IPS-20b (cell line): ENCODE data around the gene SPTY2D1.

ENCODE experiments used
- H3K27ac ChIP-seq: one replicate; pipeline ENCODE4 v1.5.1; 2013; ENCODE audit warnings: low read length
- H3K27me3 ChIP-seq: 2 replicates; pipeline ENCODE4 v1.6.1; 2013; ENCODE audit warnings: mild to moderate bottlenecking, low read length, inconsistent platforms; ENCODE audit not compliant: insufficient read depth
- H3K36me3 ChIP-seq: 2 replicates; pipeline ENCODE4 v1.6.1; 2013; ENCODE audit warnings: low read depth, mild to moderate bottlenecking, inconsistent platforms, low read length, moderate library complexity; ENCODE audit not compliant: insufficient read depth
- H3K4me1 ChIP-seq: 2 replicates; pipeline ENCODE4 v1.6.1; 2013; ENCODE audit warnings: mild to moderate bottlenecking, control low read depth, inconsistent platforms, low read length, moderate library complexity; ENCODE audit not compliant: insufficient read depth
- H3K4me3 ChIP-seq: 2 replicates; pipeline ENCODE4 v1.5.1; 2013; ENCODE audit warnings: mild to moderate bottlenecking, low read length, inconsistent platforms
- H3K9ac ChIP-seq: 2 replicates; pipeline ENCODE4 v1.6.1; 2013; ENCODE audit warnings: low read depth, mild to moderate bottlenecking, inconsistent platforms, low read length, moderate library complexity
- H3K9me3 ChIP-seq: 2 replicates; pipeline ENCODE4 v1.6.1; 2013; ENCODE audit warnings: mild to moderate bottlenecking, low read depth, low read length, inconsistent platforms; ENCODE audit not compliant: insufficient read depth

The SPTY2D1 gene

GRCh38 chr11:18588297-18589252 lies 45.6 kb downstream of the SPTY2D1 start, which contains the start of gene UEVLD:
Gene UEVLD, minus strand, starts transcription at chr11:18588734. Its CDS starts 80 bp downstream, at chr11:18588654.
- Histone ChIP-seq H3K36me3 (no peaks in the 10 kb centered on the region), H3K9ac (peak within 1 kb of the TSS; percentile 96), H3K9me3 (no peaks in the 10 kb centered on the region), H3K4me3 (peak within 1 kb of the TSS; percentile 93), H3K27ac (peak within 1 kb of the TSS; percentile 35), H3K27me3 (no peaks in the 10 kb centered on the region), H3K4me1 (peaks cover 4% of the 10 kb centered on the region; the same call in 1 of the 2 replicates)

DNA sequence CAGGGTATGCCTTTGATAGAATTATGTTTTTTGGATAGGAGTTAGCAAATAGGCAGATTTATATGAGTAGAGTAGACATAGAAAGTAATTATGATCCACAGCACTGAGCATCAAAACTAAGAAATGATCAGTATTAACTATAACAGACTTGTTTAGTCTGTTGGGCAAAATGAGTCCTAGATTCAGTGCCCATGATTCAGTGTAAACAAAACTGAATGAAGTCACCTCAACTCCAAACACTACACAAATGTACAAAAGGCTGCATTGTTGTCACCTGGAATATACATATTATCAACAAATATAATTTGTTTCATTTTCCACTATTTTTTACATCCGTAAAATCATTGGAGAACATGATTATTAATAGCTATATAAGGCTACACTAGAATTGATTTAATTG lies 52.3 kb downstream of the SPTY2D1 start:
- no peaks in the 10 kb centered on the region for H3K9me3 ChIP-seq
- H3K27ac ChIP-seq = no peak overlapping the region
- peaks cover 6% of the 10 kb centered on the region; the same call in 1 of the 2 replicates for H3K36me3 ChIP-seq
- no peak overlapping the region for H3K4me3 ChIP-seq
- no peak overlapping the region for H3K9ac ChIP-seq
- H3K4me1 ChIP-seq = no peaks in the 10 kb centered on the region
- H3K27me3 ChIP-seq = no peaks in the 10 kb centered on the region

DNA sequence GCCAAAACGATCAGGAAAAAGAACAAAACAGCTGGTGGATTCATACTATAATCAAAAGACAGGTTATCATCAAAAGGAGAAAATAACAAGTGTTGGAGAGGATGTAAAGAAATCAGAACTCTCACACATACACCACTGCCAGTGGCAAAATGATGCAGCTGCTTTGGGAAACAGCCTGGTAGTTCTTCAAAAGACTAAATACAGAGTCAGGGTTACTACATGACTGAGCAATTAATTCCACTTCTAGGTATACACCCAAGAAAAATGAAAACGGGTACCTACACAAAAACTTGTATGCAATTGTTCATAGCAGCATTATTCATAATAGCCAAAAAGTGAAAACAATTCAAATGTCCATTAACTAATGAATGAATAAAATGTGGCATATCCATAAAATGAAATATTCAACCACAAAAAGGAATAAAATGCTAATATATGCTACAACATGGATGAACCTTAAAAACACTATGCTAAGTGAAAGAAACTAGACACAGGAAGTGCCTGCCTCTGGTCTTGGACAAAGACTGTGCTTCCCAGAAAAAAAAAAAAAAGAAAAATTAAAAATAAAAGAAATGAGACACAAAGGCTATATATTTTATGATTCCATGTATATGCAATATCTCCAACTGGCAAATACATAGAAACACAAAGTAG lies 53.9 kb downstream of the SPTY2D1 start:
- Histone ChIP-seq H3K36me3 (peaks cover 6% of the 10 kb centered on the region; the same call in 1 of the 2 replicates), H3K9me3 (no peaks in the 10 kb centered on the region), H3K4me1 (no peaks in the 10 kb centered on the region), H3K9ac (no peak overlapping the region), H3K4me3 (no peak overlapping the region), H3K27ac (no peak overlapping the region), H3K27me3 (no peaks in the 10 kb centered on the region)

GRCh38 chr11:18578975-18579598 lies 55.1 kb downstream of the SPTY2D1 start:
- H3K4me1 ChIP-seq = no peaks in the 10 kb centered on the region
- no peak overlapping the region for H3K9ac ChIP-seq
- peaks cover 16% of the 10 kb centered on the region for H3K36me3 ChIP-seq
- no peak overlapping the region for H3K27ac ChIP-seq
- no peaks in the 10 kb centered on the region for H3K9me3 ChIP-seq
- H3K4me3 ChIP-seq = no peak overlapping the region
- no peaks in the 10 kb centered on the region for H3K27me3 ChIP-seq

GRCh38 chr11:18575361-18575760 lies 58.8 kb downstream of the SPTY2D1 start:
- Histone ChIP-seq H3K27me3 (no peaks in the 10 kb centered on the region), H3K4me3 (no peak overlapping the region), H3K9me3 (no peaks in the 10 kb centered on the region), H3K36me3 (peaks cover 16% of the 10 kb centered on the region), H3K9ac (no peak overlapping the region), H3K4me1 (no peaks in the 10 kb centered on the region), H3K27ac (no peak overlapping the region)

DNA sequence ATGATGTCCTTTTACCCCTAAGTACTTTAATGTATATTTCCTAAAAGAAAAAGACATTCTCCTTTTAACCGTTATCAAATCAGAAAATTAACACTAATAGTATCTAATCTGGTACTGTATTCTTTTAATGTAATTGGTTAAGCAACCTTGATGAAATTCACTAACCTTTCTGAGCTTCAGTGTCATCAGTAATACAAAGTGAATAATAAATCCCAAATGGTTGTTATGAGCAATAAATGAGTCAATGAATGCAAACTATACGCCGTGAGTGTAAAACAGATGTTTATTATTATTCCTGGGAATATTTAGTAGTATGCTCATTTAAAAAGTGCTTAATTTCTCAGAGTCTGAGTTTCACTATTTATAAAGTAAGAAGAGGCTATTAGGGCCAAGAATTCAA lies 67.1 kb downstream of the SPTY2D1 start:
- peaks cover 24% of the 10 kb centered on the region for H3K36me3 ChIP-seq

GRCh38 chr11:18566406-18566805 lies 67.7 kb downstream of the SPTY2D1 start:
- no peak overlapping the region for H3K4me3 ChIP-seq
- H3K4me1 ChIP-seq = peaks cover 5% of the 10 kb centered on the region; the same call in 1 of the 2 replicates
- H3K27ac ChIP-seq = no peak overlapping the region
- peaks cover 24% of the 10 kb centered on the region for H3K36me3 ChIP-seq
- no peaks in the 10 kb centered on the region for H3K9me3 ChIP-seq
- no peaks in the 10 kb centered on the region for H3K27me3 ChIP-seq
- H3K9ac ChIP-seq = no peak overlapping the region

More for the DNA sequence above, 67.1 kb downstream of the SPTY2D1 start:
- H3K27me3 ChIP-seq = no peaks in the 10 kb centered on the region
- H3K4me1 ChIP-seq = peaks cover 5% of the 10 kb centered on the region; the same call in 1 of the 2 replicates
- no peak overlapping the region for H3K9ac ChIP-seq
- no peak overlapping the region for H3K27ac ChIP-seq
- H3K4me3 ChIP-seq = no peak overlapping the region
- H3K9me3 ChIP-seq = no peaks in the 10 kb centered on the region

DNA sequence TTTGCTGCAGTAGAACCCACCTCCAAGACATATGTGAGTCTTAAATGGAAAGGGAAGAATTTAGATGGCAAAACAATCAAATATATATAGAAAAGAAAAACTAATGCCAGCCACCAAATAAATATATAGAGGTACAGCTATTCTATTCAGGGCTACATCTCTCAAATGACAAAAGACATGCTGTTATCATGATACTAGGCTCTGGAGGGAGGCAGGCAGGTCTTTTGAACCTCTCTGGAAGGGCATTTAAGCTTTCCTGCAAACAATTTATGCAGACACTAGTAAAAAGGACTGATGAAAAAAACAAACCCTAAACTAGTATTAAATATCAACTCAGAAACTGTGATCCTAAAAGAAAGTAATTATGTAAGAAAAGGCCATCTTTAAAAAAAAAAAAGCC lies 70.0 kb downstream of the SPTY2D1 start:
- H3K36me3 ChIP-seq = peaks cover 12% of the 10 kb centered on the region; the same call in 1 of the 2 replicates
- no peaks in the 10 kb centered on the region for H3K27me3 ChIP-seq
- no peaks in the 10 kb centered on the region for H3K9me3 ChIP-seq
- H3K9ac ChIP-seq = peak overlapping the region; percentile 25
- H3K4me1 ChIP-seq = peaks cover 5% of the 10 kb centered on the region; the same call in 1 of the 2 replicates
- no peak overlapping the region for H3K27ac ChIP-seq
- peak overlapping the region; percentile 1; the same call in 1 of the 2 replicates for H3K4me3 ChIP-seq

- Histone ChIP-seq H3K27me3 (no peaks in the 10 kb centered on the region), H3K9me3 (no peaks in the 10 kb centered on the region), H3K4me3 (no peak overlapping the region), H3K9ac (no peak overlapping the region), H3K36me3 (peaks cover 14% of the 10 kb centered on the region), H3K27ac (no peak overlapping the region), H3K4me1 (peaks cover 5% of the 10 kb centered on the region; the same call in 1 of the 2 replicates)
These were observed 70.9 kb downstream of the SPTY2D1 start for GRCh38 chr11:18563090-18563730.
